T-helper 2 cell treated with Interferon-gamma antibody and Interleukin-4, amounts not matched to agents 5 μg/mL and 100 μg/mL, for 36 hours (primary cell): Measurements from ENCODE around the gene TDP1.

Source experiments
- DNase-seq: peaks from one replicate; pipeline ENCODE4 v3.0.0; 2021; ENCODE audit warnings: low spot score
- H3K27ac Mint-ChIP-seq: one replicate; pipeline ENCODE4 v1.8.0; 2021; ENCODE audit warnings: mild to moderate bottlenecking, mixed read lengths
- H3K27me3 Mint-ChIP-seq: one replicate; pipeline ENCODE4 v1.8.0; 2021; ENCODE audit warnings: low read depth, mixed read lengths
- H3K36me3 Mint-ChIP-seq: one replicate; pipeline ENCODE4 v1.8.0; 2021; ENCODE audit warnings: low read depth, mixed read lengths
- H3K4me1 Mint-ChIP-seq: one replicate; pipeline ENCODE4 v1.8.0; 2021; ENCODE audit warnings: low read depth, mixed read lengths
- H3K4me3 Mint-ChIP-seq: one replicate; pipeline ENCODE4 v1.8.0; 2022; ENCODE audit warnings: mild to moderate bottlenecking, moderate library complexity, mixed read lengths
- H3K9me3 Mint-ChIP-seq: one replicate; pipeline ENCODE4 v1.8.0; 2021; ENCODE audit warnings: mixed read lengths

The TDP1 gene

DNA sequence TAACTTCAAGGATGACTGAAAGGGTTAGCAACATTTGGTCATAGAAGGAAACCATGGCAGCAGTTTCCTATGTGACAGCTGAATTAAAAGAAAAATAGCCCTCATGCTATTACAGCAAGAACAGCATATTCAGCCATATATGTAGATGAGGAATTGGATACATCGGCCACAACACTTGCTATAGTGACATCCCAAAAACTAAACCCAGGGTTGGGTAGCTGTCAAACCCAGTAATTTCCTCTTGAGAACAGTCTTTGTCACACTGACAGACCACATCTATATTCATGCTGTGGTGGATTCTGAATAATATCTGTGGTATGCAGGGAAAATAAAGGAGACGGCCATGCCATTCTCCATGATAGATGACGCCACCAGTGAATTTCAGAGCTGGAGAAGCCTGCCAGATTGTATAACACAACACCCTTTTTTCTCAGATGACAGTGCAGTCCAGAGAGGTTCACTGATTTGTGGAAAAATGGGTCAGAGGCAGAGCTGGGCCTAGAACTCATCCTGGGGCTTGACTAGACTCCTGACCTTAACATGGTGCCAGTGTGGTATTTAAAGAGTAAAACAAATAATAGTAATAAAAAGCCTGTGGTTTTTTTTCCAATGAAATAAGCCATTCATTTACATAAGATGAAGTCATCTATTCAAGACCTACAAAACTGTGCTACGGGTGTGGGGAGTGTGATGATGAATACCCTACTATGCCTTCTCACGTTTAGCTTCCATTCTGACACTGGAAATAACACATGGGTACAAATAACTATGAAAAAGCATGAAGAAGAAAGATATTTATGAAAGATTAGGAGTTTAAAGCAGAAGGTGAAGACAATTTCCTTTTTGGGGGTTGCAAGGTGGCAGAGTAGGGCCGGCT lies 33.5 kb upstream of the TDP1 start:
- Mint-ChIP-seq H3K9me3 (no peaks in the 10 kb centered on the region), H3K4me1 (peaks cover 2% of the 10 kb centered on the region), H3K4me3 (no peak overlapping the region), H3K27me3 (no peaks in the 10 kb centered on the region), H3K27ac (no peak overlapping the region), H3K36me3 (no peaks in the 10 kb centered on the region)
- no peak for DNase-seq

DNA sequence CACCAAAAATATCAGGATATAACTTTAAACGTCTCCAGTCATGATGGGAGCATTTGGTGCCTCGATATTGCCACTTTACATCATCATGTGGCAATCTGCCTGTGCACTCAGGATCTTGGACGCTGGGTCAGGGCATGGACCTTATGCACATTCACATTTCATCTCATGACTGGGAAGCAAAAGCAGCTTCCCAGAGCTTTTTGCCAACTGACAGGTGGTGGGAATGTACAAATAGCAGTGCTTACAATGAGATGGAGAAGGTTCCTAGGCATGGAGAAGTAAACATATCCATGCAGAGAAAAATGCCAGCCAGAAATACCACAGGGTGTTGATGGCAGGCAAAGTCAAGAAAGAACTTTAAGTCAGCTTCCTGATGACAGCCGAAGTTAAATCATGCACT lies 31.5 kb upstream of the TDP1 start:
- H3K9me3 Mint-ChIP-seq, result no peaks in the 10 kb centered on the region
- H3K27ac Mint-ChIP-seq, result no peak overlapping the region

DNA sequence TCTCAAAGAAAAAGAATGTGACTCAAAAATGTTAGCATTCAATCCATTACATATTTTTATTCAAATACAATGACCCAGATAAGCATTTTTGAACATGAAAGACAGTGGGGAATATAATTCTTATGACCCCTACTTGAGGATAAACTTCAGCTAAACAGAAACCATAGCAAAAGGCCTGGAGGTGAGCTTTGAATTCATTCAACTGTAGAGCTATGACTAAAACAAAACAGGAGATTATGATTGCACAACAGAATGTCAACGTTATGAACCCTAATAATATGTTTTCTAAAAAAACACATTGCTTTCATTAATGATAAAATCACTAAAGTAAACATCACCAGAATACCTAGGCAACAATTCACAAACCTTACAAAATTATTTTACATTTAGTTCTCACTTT lies 29.0 kb upstream of the TDP1 start:
- no peaks in the 10 kb centered on the region for H3K27me3 Mint-ChIP-seq
- no peaks in the 10 kb centered on the region for H3K9me3 Mint-ChIP-seq
- H3K27ac Mint-ChIP-seq, result no peak overlapping the region
- DNase-seq, result no peak
- no peak overlapping the region for H3K4me3 Mint-ChIP-seq
- H3K36me3 Mint-ChIP-seq, result peaks cover 2% of the 10 kb centered on the region
- peaks cover 2% of the 10 kb centered on the region for H3K4me1 Mint-ChIP-seq

More for the DNA sequence above, 31.5 kb upstream of the TDP1 start:
- H3K27me3 Mint-ChIP-seq, result no peaks in the 10 kb centered on the region
- no peak for DNase-seq
- H3K4me1 Mint-ChIP-seq, result peaks cover 2% of the 10 kb centered on the region
- H3K36me3 Mint-ChIP-seq, result no peaks in the 10 kb centered on the region
- no peak overlapping the region for H3K4me3 Mint-ChIP-seq

DNA sequence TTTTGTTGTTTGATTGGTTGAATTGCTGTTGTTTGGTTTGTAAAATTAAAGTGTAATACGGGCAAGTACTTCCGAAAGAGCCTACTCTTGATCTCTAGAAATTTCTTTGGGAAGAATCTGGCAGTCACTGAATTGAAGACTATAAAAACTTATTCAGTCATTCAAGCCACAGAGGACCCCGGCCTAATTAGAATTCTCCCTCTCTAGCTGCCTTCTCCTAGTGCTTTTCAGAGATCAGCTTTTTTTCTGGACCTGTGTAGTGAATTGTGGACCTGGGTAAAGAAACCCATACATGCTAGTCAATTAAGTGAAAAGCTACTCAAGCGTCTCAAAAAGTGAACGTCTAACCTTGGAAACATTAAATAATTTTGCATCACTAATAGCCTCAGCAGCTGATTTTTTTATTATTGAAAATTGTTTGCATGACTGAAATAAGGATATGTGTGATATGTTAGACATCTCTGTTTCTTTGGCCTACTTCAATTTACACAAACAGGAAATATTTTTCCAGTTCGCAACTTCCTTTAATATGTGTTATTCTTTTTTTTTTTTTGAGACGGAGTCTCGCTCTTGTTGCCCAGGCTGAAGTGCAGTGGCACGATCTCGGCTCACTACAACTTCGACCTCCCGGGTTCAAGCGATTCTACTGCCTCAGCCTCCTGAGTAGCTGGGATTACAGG lies 28.4 kb upstream of the TDP1 start:
- peaks cover 2% of the 10 kb centered on the region for H3K4me1 Mint-ChIP-seq
- no peaks in the 10 kb centered on the region for H3K9me3 Mint-ChIP-seq
- no peaks in the 10 kb centered on the region for H3K27me3 Mint-ChIP-seq
- H3K4me3 Mint-ChIP-seq, result no peak overlapping the region
- DNase-seq, result no peak
- peaks cover 2% of the 10 kb centered on the region for H3K36me3 Mint-ChIP-seq
- no peak overlapping the region for H3K27ac Mint-ChIP-seq

DNA sequence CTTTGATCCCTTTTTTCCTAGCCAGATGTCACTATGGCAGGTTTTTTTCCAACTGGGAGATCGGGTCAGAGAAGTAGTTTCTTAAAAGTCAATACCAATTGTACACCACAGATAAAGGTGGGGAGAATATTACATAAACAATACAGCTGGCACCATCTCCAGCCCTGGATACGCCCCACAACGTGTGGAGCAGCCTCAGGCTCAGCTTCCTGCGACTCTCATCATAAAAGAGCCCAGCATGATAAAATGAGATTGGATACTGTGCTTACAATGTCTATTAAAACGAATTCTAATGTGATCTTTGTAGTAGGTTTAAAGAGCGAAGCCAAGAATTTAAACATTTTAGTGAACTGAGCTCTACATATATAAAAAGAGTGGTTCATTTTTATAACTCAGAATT lies 22.7 kb upstream of the TDP1 start:
- peaks cover 2% of the 10 kb centered on the region for H3K36me3 Mint-ChIP-seq

DNA sequence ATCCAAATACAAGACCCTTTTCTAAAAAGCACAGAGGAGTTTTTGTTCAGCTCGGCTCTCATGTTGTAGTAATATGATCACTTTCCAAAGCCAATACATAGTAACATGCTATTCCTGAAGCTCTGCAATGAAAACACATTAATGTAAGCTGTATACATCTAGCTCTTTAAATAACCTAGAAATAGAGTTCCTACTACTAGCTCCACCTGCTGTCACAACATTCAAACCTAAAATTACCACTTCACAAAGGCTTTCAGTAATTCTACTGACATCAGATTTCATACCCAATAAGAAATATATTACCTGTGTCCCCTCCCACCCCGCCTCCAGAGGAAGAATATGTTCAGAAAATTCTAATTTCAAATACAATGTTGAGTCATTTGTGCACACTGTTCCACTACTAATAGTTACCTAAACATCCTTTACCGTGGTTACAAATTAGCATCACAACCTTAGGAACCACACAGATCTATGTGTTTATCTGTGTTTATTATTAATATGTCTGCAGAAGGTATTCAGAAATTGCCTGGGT lies 19.0 kb upstream of the TDP1 start:
- Mint-ChIP-seq H3K9me3 (no peaks in the 10 kb centered on the region), H3K27me3 (no peaks in the 10 kb centered on the region), H3K4me1 (no peaks in the 10 kb centered on the region), H3K36me3 (no peaks in the 10 kb centered on the region), H3K27ac (no peak overlapping the region), H3K4me3 (no peak overlapping the region)
- no peak for DNase-seq

More for the DNA sequence above, 22.7 kb upstream of the TDP1 start:
- H3K9me3 Mint-ChIP-seq, result no peaks in the 10 kb centered on the region
- no peak overlapping the region for H3K27ac Mint-ChIP-seq
- no peak for DNase-seq
- no peaks in the 10 kb centered on the region for H3K4me1 Mint-ChIP-seq
- H3K4me3 Mint-ChIP-seq, result no peak overlapping the region
- H3K27me3 Mint-ChIP-seq, result no peaks in the 10 kb centered on the region

DNA sequence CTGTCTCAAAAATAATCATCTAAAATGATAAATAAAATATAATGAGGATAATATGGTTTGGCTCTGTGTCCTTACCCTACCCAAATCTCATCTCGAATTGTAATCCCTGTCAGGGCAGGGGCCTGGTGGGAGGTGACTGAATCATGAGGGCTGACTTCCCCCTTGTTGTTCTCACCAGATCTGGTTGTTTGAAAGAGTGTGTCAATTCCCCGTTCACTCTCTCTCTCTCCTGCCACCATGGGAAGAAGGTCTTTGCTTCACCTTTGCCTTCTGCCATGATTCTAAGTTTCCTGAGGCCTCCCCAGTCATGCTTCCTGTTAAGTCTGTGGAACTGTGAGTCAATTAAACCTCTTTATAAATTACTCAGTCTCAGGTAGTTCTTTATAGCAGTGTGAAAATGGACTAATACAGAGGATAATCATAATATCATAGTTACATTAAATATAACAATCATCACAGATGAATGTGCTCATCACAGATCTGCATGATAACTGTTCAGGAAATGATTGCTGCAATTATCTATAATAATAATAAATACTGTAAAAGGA lies 13.8 kb upstream of the TDP1 start:
- Mint-ChIP-seq H3K27ac (no peak overlapping the region), H3K4me1 (no peaks in the 10 kb centered on the region), H3K36me3 (no peaks in the 10 kb centered on the region), H3K9me3 (no peaks in the 10 kb centered on the region), H3K4me3 (no peak overlapping the region), H3K27me3 (no peaks in the 10 kb centered on the region)
- no peak for DNase-seq

DNA sequence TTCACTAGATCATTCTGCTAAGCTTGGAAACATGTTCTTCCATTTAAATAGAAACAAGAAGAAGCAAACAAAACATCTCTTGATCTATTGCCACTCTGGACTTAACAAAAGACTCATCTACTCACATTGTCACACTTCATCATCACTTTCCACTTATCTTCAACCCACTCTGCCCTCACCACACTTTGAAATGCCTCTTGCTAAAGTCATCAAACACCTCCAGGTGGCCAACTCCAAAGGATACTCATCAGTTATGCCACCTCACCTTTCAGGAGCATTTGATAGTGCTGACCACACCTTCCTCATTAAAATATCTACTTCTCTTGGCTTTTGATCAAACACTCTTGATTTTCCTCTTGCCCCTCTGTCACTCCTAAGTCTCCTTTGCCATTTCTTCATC lies 8.4 kb upstream of the TDP1 start:
- Mint-ChIP-seq H3K36me3 (peaks cover 9% of the 10 kb centered on the region), H3K4me3 (no peak overlapping the region), H3K27ac (no peak overlapping the region), H3K27me3 (no peaks in the 10 kb centered on the region), H3K4me1 (no peaks in the 10 kb centered on the region), H3K9me3 (no peaks in the 10 kb centered on the region)
- no peak for DNase-seq

DNA sequence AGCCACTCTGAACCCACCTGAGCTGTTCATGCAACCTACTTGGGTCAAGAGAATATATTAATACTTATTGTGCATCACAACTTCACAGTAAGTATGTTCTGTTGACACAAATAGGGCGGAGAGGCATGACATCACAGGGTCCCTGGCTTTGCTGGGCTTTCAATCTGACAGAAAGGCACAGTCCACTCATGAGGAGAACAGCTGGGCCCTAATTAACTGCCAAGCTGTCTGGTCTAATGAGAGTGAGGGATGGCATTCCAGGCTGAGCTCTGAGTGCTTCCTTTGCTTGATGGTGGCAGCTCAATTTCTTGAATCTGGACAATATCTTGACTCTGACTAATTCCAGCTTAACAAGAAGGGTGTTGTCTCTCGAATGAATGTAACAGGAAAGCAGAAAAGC lies 3.2 kb upstream of the TDP1 start:
- Mint-ChIP-seq H3K9me3 (no peaks in the 10 kb centered on the region), H3K36me3 (peaks cover 22% of the 10 kb centered on the region), H3K4me3 (no peak overlapping the region), H3K27me3 (no peaks in the 10 kb centered on the region), H3K4me1 (peaks cover 27% of the 10 kb centered on the region), H3K27ac (no peak overlapping the region)
- DNase-seq, result no peak

DNA sequence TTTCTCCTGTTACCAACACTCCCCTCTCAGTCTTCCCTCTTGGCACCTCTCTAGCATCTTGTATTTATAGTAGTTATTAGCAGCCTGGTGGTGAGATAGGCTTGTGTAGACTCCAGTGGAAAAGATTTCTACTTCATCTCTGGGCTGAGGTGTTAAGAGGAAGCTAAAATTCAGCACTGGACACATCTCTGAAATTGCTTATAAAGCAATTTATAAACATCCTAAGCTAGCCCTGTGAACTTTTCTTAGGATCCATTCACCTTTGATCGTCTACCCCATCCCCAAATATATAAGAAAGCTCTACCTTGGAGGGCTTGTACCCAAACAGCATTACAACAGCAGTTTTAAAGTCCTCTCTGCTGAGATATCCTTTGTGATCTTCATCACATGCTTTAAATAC lies 2.1 kb upstream of the TDP1 start:
- Mint-ChIP-seq H3K4me3 (peak overlapping the region; percentile 97), H3K27me3 (no peaks in the 10 kb centered on the region), H3K9me3 (peaks cover 4% of the 10 kb centered on the region), H3K36me3 (peaks cover 28% of the 10 kb centered on the region), H3K27ac (no peak overlapping the region), H3K4me1 (peaks cover 36% of the 10 kb centered on the region)
- no peak for DNase-seq

DNA sequence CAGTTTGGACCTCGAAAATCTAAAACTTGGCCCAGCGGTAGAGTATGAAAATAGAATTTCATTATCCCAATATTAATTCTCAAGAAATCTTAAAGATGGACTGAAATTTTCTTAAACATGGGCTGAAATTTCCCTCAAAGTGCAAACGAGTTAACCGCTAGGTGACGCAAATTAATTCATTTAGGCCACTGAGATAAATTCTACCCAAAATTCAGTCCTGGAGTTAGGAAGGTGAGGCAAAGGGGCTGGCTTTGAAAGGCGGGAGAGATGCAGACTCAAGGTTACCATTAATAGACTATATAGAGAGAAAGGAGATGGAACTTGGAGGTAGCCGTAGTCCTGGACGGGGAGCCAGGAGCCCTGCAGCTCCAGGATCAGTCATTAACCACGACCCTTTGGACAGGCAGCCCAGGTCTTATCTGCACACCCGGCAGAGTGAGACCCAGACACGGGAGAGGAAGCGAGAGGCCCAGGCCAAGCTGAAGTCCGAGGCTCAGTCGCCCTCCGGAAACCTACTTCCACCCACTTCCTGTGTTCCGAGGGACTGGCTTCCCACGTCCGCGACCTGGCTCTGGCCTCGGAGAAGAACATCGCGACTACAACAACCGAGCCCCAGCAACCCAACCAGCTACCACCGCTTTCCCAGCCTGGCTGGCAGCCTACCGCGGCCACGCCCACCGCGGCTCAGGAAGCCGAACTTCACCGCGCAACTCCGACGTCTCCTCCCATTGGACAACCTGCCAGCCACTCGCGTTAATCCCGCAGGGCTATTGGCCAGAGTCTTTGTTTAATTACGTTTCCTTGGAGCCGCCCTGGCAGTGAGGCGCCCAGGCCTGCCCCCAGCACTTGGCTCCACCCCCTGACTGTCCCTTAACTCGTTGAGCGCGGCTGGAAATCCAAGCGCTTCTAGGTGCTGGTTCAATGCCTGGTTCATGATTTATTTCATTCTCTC lies 1.4 kb upstream of the TDP1 start, which contains the start of gene EFCAB11:
TSS of gene EFCAB11 (minus strand) at position 661 of the 952 bp plus-strand sequence. CDS start at position 591, 70 bp downstream.
- Mint-ChIP-seq H3K36me3 (peaks cover 34% of the 10 kb centered on the region), H3K4me3 (peak within 1 kb of the TSS; percentile 97), H3K4me1 (peaks cover 42% of the 10 kb centered on the region), H3K27ac (peak within 1 kb of the TSS; percentile 89), H3K9me3 (peaks cover 4% of the 10 kb centered on the region), H3K27me3 (no peaks in the 10 kb centered on the region)
- DNase-seq, result peak; percentile 96

DNA sequence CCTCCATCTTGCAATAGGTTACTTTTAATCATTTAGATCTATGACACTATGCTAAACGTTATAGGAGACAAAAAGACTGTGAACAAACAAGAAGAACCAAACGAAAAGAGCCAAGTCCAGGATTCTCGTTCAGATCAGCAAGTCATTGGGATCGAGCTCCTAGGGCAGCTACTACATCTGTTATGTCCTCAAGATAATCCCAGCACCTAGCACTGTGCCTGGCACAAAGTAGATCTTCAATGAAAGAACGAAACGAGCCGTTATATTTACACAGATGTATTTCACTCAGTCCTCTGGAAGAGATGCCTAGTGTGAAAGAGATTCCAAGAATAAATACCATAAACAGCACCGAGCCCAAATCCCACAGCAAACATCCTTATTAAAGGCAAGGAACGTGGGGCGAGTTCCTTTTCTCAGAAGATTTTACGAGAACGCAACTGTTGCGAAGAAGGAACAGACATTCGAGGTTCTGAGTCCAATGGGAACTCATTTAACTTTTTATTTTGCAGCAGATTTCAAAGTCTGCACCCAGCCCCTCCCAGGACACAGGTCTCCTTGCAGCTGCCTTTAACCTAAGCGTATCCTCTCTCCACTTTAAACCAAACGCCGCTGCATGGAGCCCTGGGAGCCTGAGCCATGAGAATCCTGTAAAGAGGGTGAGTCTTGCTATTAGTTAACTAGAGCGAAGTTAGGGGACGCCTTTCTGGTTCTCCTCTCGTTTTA lies 544 bp upstream of the TDP1 start:
- Mint-ChIP-seq H3K9me3 (peaks cover 4% of the 10 kb centered on the region), H3K27ac (peak overlapping the region; percentile 89)
- peak; percentile 12 for DNase-seq

DNA sequence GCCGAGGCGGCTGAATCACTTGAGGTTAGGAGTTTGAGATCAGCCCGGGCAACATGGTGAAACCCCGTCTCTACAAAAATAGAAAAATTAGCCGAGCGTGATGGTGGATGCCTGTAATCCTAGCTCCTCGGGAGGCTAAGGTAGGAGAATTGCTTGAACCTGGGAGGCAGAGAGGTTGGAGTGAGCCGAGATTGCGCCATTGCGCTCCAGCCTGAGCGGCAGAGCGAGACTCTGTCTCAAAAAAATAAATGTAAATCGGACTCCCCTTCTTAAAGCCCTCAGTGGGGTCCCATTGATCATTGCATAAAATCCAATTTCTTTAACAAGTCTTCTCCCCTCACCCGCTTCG lies 908 bp downstream of the TDP1 start:
- Mint-ChIP-seq H3K27ac (peak overlapping the region; percentile 99), H3K9me3 (peaks cover 4% of the 10 kb centered on the region), H3K4me1 (peaks cover 65% of the 10 kb centered on the region), H3K4me3 (peak overlapping the region; percentile 95), H3K27me3 (no peaks in the 10 kb centered on the region), H3K36me3 (peaks cover 45% of the 10 kb centered on the region)
- no peak for DNase-seq

More for the DNA sequence above, 544 bp upstream of the TDP1 start:
- H3K4me3 Mint-ChIP-seq, result peak overlapping the region; percentile 97
- peaks cover 51% of the 10 kb centered on the region for H3K4me1 Mint-ChIP-seq
- H3K36me3 Mint-ChIP-seq, result peaks cover 36% of the 10 kb centered on the region
- no peaks in the 10 kb centered on the region for H3K27me3 Mint-ChIP-seq
